GM23338 (cell line): ENCODE data around the gene KLHL21. TPM values are rescaled to one million over a fixed set of nuclear protein-coding genes. Genes with fewer than 3 reads are reported as not detected.

Experiments
- ATAC-seq: fragments of 200-7000 bp; cut with Tn5 transposase; 3 replicates; pipeline ENCODE4 v1.9.1; 2020
- DNase-seq: peaks from one replicate; pipeline ENCODE4 v3.0.0-alpha.2; 2015; ENCODE audit warnings: low spot score
- H2AFZ ChIP-seq: fragments of 200-600 bp; sonication (generic); 2 replicates; pipeline ENCODE4 v1.8.0; 2016; ENCODE audit warnings: antibody characterized with exemption, mild to moderate bottlenecking, moderate library complexity
- H3F3A ChIP-seq: fragments of 200-600 bp; sonication (generic); replicated peaks from 2 replicates; pipeline ENCODE4 v1.8.0; 2017; ENCODE audit warnings: antibody characterized with exemption, mixed run types, low read depth
- H3K27ac ChIP-seq: fragments of 200-600 bp; sonication (generic); 2 replicates; pipeline ENCODE4 v1.6.1; 2016; ENCODE audit warnings: low read depth
- H3K27me3 ChIP-seq: fragments of 200-600 bp; sonication (generic); 2 replicates; pipeline ENCODE4 v1.8.0; 2016; ENCODE audit warnings: mild to moderate bottlenecking, mixed run types, moderate library complexity; ENCODE audit not compliant: insufficient read depth
- H3K36me3 ChIP-seq: fragments of 200-600 bp; sonication (generic); 2 replicates; pipeline ENCODE4 v1.8.0; 2016; ENCODE audit warnings: mild to moderate bottlenecking; ENCODE audit not compliant: insufficient read depth
- H3K4me1 ChIP-seq: fragments of 200-600 bp; sonication (generic); 2 replicates; pipeline ENCODE4 v1.8.0; 2016; ENCODE audit warnings: mild to moderate bottlenecking, moderate library complexity; ENCODE audit not compliant: insufficient read depth
- H3K4me2 ChIP-seq: fragments of 200-600 bp; sonication (generic); 2 replicates; pipeline ENCODE4 v1.7.1; 2017; ENCODE audit warnings: mixed run types
- H3K4me3 ChIP-seq: fragments of 200-600 bp; sonication (generic); 2 replicates; pipeline ENCODE4 v1.6.1; 2016; ENCODE audit warnings: mixed run types
- H3K79me2 ChIP-seq: fragments of 200-600 bp; sonication (generic); replicated peaks from 2 replicates; pipeline ENCODE4 v1.8.0; 2017; ENCODE audit warnings: mild to moderate bottlenecking; ENCODE audit not compliant: insufficient read depth
- H3K9me2 ChIP-seq: fragments of 200-600 bp; sonication (generic); 2 replicates; pipeline ENCODE4 v1.8.0; 2017; ENCODE audit not compliant: insufficient read depth
- H4K20me1 ChIP-seq: fragments of 200-600 bp; sonication (generic); replicated peaks from 2 replicates; pipeline ENCODE4 v1.8.0; 2017; ENCODE audit warnings: mild to moderate bottlenecking; ENCODE audit not compliant: insufficient read depth
- H3K27ac Mint-ChIP-seq: 2 replicates; pipeline ENCODE4 v1.8.0; 2020; ENCODE audit warnings: inconsistent platforms, mild to moderate bottlenecking, moderate library complexity, mixed read lengths
- H3K27me3 Mint-ChIP-seq: 3 replicates; pipeline ENCODE4 v1.8.0; 2022; ENCODE audit warnings: low read depth, mild to moderate bottlenecking, moderate library complexity, mixed read lengths, inconsistent platforms; ENCODE audit not compliant: insufficient read depth, poor library complexity
- H3K36me3 Mint-ChIP-seq: 3 replicates; pipeline ENCODE4 v1.8.0; 2021; ENCODE audit warnings: low read depth, mild to moderate bottlenecking, inconsistent platforms, moderate library complexity, mixed read lengths
- H3K4me1 Mint-ChIP-seq: 3 replicates; pipeline ENCODE4 v1.8.0; 2020; ENCODE audit warnings: mild to moderate bottlenecking, inconsistent platforms, mixed read lengths
- H3K4me3 Mint-ChIP-seq: 3 replicates; pipeline ENCODE4 v1.8.0; 2021; ENCODE audit warnings: moderate library complexity, mild to moderate bottlenecking, inconsistent platforms, mixed read lengths
- H3K9me3 Mint-ChIP-seq: 3 replicates; pipeline ENCODE4 v1.8.0; 2020; ENCODE audit warnings: moderate library complexity, mild to moderate bottlenecking, inconsistent platforms, mixed read lengths
- CREB1 ChIP-seq: fragments of 250-450 bp; sonication (Bioruptor Pico); IDR thresholded peaks from 2 replicates; pipeline ENCODE4 v1.5.0; 2020; ENCODE audit warnings: low read depth, mild to moderate bottlenecking, moderate library complexity
- EZH2phosphoT487 ChIP-seq: fragments of 200-600 bp; sonication (generic); IDR thresholded peaks from one replicate; pipeline ENCODE4 v1.8.1; 2018; ENCODE audit warnings: antibody characterized with exemption; ENCODE audit not compliant: unreplicated experiment
- JUNB ChIP-seq: IDR thresholded peaks from one replicate; pipeline ENCODE4 v1.6.1; 2016; ENCODE audit warnings: antibody characterized with exemption; ENCODE audit not compliant: unreplicated experiment
- POLR2AphosphoS5 ChIP-seq: IDR thresholded peaks from 2 replicates; pipeline ENCODE4 v1.6.1; 2016; ENCODE audit warnings: antibody characterized with exemption, low read depth
- STAT1 ChIP-seq: IDR thresholded peaks from one replicate; pipeline ENCODE4 v1.6.1; 2016; ENCODE audit warnings: antibody characterized with exemption; ENCODE audit not compliant: unreplicated experiment
- ZNF331 ChIP-seq: fragments of 250-450 bp; sonication (Bioruptor Pico); IDR thresholded peaks from 2 replicates; pipeline ENCODE4 v1.5.0; 2020; ENCODE audit warnings: low read depth, mild to moderate bottlenecking, moderate library complexity
- polyA plus RNA-seq: library from polyadenylated mRNA; unstranded; fragments of >200 nt; fragmentation: Nextera tagmentation; extraction: Ambion mirVana; gene quantifications from 2 replicates; pipeline ENCODE4 v1.2.1, GENCODE V29; 2016
- total RNA-seq: library from RNA; depleted of rRNA; stranded (reverse); fragments of >200 nt; shearing (Covaris generic); gene quantifications from 2 replicates; pipeline ENCODE4 v1.2.3, GENCODE V29; 2014
- TF ChIP-seq, protein P1 (sequence below): fragments of 250-450 bp; sonication (Bioruptor Pico); IDR thresholded peaks from 2 replicates; pipeline ENCODE4 v1.5.0; 2020; ENCODE audit warnings: mild to moderate bottlenecking, moderate library complexity
- TF ChIP-seq, protein P2 (sequence below): IDR thresholded peaks from one replicate; pipeline ENCODE4 v1.6.1; 2018; ENCODE audit warnings: antibody characterized with exemption; ENCODE audit not compliant: unreplicated experiment
- TF ChIP-seq, protein P3 (sequence below), 2 experiments: fragments of 200-600 bp in 1 of 2; sonication (generic) in 1 of 2; conservative IDR thresholded peaks; 2 replicates each; pipeline versions ENCODE4 v1.5.1 to v1.6.1; 2016 to 2017; ENCODE audit warnings: antibody characterized with exemption in 2 of 2, low read depth in 2 of 2, mild to moderate bottlenecking in 2 of 2, moderate library complexity in 1 of 2
- TF ChIP-seq, protein P4 (sequence below): IDR thresholded peaks from 2 replicates; pipeline ENCODE4 v1.6.1; 2016; ENCODE audit warnings: antibody characterized with exemption

The KLHL21 gene
- total and polyA plus RNA-seq, 2 experiments from 2014 or later = 7.3 to 35.9 TPM

DNA sequence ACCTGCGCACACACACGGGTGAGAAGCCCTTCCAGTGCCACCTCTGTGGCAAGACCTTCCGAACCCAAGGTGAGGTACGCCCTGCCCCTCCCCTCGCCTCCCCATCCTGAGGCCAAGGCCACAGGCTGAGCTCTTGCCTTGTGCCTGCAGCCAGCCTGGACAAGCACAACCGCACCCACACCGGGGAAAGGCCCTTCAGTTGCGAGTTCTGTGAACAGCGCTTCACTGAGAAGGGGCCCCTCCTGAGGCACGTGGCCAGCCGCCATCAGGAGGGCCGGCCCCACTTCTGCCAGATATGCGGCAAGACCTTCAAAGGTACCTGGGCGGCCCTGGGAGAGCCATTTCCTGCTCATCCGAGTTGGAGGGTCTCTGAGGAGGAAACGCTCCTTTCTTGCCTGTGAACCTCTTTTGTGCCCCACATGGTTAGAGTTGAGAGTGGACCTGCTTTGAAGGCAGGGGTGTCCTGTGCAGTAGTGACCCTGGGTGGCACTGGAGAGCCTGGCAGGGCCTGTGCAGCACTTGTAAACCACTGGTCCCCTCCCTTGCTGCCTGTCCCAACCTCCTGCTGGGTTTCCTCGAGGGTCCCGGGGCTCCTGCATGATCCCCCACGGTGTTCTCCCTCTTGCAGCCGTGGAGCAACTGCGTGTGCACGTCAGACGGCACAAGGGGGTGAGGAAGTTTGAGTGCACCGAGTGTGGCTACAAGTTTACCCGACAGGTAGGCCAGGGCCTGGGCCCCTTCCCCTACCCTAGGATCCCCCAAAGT lies 14.4 kb downstream of the KLHL21 start:
- ATAC-seq (no peak), DNase-seq (no peak)
- H3K4me2 ChIP-seq = no peak overlapping the region
- peaks cover 14% of the 10 kb centered on the region; the same call in 1 of the 2 replicates for H3F3A ChIP-seq
- H2AFZ ChIP-seq = no peak overlapping the region
- H3K9me3 Mint-ChIP-seq = no peaks in the 10 kb centered on the region
- H3K4me3 Mint-ChIP-seq = no peak overlapping the region
- no peak overlapping the region; the same call in 1 of the 2 replicates for H3K27ac Mint-ChIP-seq
- peak overlapping the region; percentile 79; the same call in 1 of the 2 replicates for H3K27ac ChIP-seq
- no peaks in the 10 kb centered on the region for H3K36me3 ChIP-seq
- no peaks in the 10 kb centered on the region for H3K27me3 ChIP-seq
- peaks cover 21% of the 10 kb centered on the region for H3K27me3 Mint-ChIP-seq
- peaks cover 19% of the 10 kb centered on the region; the same call in 1 of the 2 replicates for H4K20me1 ChIP-seq
- H3K4me3 ChIP-seq = no peak overlapping the region
- H3K9me2 ChIP-seq = no peaks in the 10 kb centered on the region
- peaks cover 17% of the 10 kb centered on the region for H3K36me3 Mint-ChIP-seq
- 0 out of 2 replicates have a peak, but pooled peaks cover 2% of the 10 kb centered on the region for H3K79me2 ChIP-seq
- no peaks in the 10 kb centered on the region for H3K4me1 ChIP-seq
- TF ChIP-seq EZH2phosphoT487 = no peak
- TF ChIP-seq, protein P1, sequence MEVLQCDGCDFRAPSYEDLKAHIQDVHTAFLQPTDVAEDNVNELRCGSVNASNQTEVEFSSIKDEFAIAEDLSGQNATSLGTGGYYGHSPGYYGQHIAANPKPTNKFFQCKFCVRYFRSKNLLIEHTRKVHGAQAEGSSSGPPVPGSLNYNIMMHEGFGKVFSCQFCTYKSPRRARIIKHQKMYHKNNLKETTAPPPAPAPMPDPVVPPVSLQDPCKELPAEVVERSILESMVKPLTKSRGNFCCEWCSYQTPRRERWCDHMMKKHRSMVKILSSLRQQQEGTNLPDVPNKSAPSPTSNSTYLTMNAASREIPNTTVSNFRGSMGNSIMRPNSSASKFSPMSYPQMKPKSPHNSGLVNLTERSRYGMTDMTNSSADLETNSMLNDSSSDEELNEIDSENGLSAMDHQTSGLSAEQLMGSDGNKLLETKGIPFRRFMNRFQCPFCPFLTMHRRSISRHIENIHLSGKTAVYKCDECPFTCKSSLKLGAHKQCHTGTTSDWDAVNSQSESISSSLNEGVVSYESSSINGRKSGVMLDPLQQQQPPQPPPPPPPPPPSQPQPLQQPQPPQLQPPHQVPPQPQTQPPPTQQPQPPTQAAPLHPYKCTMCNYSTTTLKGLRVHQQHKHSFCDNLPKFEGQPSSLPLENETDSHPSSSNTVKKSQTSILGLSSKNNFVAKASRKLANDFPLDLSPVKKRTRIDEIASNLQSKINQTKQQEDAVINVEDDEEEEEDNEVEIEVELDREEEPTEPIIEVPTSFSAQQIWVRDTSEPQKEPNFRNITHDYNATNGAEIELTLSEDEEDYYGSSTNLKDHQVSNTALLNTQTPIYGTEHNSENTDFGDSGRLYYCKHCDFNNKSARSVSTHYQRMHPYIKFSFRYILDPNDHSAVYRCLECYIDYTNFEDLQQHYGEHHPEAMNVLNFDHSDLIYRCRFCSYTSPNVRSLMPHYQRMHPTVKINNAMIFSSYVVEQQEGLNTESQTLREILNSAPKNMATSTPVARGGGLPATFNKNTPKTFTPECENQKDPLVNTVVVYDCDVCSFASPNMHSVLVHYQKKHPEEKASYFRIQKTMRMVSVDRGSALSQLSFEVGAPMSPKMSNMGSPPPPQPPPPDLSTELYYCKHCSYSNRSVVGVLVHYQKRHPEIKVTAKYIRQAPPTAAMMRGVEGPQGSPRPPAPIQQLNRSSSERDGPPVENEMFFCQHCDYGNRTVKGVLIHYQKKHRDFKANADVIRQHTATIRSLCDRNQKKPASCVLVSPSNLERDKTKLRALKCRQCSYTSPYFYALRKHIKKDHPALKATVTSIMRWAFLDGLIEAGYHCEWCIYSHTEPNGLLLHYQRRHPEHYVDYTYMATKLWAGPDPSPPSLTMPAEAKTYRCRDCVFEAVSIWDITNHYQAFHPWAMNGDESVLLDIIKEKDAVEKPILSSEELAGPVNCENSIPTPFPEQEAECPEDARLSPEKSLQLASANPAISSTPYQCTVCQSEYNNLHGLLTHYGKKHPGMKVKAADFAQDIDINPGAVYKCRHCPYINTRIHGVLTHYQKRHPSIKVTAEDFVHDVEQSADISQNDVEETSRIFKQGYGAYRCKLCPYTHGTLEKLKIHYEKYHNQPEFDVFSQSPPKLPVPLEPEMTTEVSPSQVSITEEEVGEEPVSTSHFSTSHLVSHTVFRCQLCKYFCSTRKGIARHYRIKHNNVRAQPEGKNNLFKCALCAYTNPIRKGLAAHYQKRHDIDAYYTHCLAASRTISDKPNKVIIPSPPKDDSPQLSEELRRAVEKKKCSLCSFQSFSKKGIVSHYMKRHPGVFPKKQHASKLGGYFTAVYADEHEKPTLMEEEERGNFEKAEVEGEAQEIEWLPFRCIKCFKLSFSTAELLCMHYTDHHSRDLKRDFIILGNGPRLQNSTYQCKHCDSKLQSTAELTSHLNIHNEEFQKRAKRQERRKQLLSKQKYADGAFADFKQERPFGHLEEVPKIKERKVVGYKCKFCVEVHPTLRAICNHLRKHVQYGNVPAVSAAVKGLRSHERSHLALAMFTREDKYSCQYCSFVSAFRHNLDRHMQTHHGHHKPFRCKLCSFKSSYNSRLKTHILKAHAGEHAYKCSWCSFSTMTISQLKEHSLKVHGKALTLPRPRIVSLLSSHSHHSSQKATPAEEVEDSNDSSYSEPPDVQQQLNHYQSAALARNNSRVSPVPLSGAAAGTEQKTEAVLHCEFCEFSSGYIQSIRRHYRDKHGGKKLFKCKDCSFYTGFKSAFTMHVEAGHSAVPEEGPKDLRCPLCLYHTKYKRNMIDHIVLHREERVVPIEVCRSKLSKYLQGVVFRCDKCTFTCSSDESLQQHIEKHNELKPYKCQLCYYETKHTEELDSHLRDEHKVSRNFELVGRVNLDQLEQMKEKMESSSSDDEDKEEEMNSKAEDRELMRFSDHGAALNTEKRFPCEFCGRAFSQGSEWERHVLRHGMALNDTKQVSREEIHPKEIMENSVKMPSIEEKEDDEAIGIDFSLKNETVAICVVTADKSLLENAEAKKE (CRISPR knock-in tag) = no peak
- no peak for TF ChIP-seq STAT1
- TF ChIP-seq CREB1 (CRISPR knock-in tag) = no peak
- TF ChIP-seq, protein P2, sequence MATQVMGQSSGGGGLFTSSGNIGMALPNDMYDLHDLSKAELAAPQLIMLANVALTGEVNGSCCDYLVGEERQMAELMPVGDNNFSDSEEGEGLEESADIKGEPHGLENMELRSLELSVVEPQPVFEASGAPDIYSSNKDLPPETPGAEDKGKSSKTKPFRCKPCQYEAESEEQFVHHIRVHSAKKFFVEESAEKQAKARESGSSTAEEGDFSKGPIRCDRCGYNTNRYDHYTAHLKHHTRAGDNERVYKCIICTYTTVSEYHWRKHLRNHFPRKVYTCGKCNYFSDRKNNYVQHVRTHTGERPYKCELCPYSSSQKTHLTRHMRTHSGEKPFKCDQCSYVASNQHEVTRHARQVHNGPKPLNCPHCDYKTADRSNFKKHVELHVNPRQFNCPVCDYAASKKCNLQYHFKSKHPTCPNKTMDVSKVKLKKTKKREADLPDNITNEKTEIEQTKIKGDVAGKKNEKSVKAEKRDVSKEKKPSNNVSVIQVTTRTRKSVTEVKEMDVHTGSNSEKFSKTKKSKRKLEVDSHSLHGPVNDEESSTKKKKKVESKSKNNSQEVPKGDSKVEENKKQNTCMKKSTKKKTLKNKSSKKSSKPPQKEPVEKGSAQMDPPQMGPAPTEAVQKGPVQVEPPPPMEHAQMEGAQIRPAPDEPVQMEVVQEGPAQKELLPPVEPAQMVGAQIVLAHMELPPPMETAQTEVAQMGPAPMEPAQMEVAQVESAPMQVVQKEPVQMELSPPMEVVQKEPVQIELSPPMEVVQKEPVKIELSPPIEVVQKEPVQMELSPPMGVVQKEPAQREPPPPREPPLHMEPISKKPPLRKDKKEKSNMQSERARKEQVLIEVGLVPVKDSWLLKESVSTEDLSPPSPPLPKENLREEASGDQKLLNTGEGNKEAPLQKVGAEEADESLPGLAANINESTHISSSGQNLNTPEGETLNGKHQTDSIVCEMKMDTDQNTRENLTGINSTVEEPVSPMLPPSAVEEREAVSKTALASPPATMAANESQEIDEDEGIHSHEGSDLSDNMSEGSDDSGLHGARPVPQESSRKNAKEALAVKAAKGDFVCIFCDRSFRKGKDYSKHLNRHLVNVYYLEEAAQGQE = no peak
- TF ChIP-seq ZNF331 = no peak
- TF ChIP-seq JUNB = no peak
- TF ChIP-seq, protein P3, sequence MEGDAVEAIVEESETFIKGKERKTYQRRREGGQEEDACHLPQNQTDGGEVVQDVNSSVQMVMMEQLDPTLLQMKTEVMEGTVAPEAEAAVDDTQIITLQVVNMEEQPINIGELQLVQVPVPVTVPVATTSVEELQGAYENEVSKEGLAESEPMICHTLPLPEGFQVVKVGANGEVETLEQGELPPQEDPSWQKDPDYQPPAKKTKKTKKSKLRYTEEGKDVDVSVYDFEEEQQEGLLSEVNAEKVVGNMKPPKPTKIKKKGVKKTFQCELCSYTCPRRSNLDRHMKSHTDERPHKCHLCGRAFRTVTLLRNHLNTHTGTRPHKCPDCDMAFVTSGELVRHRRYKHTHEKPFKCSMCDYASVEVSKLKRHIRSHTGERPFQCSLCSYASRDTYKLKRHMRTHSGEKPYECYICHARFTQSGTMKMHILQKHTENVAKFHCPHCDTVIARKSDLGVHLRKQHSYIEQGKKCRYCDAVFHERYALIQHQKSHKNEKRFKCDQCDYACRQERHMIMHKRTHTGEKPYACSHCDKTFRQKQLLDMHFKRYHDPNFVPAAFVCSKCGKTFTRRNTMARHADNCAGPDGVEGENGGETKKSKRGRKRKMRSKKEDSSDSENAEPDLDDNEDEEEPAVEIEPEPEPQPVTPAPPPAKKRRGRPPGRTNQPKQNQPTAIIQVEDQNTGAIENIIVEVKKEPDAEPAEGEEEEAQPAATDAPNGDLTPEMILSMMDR (conservative IDR thresholded peaks at IDR 0.05; ENCODE audit: low read depth in 2 of 2) = no peak
- TF ChIP-seq POLR2AphosphoS5 = no peak
- TF ChIP-seq, protein P4, sequence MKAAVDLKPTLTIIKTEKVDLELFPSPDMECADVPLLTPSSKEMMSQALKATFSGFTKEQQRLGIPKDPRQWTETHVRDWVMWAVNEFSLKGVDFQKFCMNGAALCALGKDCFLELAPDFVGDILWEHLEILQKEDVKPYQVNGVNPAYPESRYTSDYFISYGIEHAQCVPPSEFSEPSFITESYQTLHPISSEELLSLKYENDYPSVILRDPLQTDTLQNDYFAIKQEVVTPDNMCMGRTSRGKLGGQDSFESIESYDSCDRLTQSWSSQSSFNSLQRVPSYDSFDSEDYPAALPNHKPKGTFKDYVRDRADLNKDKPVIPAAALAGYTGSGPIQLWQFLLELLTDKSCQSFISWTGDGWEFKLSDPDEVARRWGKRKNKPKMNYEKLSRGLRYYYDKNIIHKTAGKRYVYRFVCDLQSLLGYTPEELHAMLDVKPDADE = no peak
- H3K4me1 Mint-ChIP-seq = peaks cover 6% of the 10 kb centered on the region; the same call in 1 of the 3 replicates
